ENCODE data around the gene CHCT1. TPM values are rescaled to one million over a fixed set of nuclear protein-coding genes. Genes with fewer than 3 reads are reported as not detected.

The CHCT1 gene
- polyA plus RNA-seq, 3 donors = 0.07 to 0.24 TPM; not detected in 1

- H3K27ac ChIP-seq (ENCODE audit: low read depth, low read length) = no peak overlapping the region
Measured at GRCh38 chr17:60473788-60474187, 51.5 kb downstream of the CHCT1 start.

Other genes with a start within 250 kb of the CHCT1 start
- 10 to 100 TPM in 2 of 3 donors, 1 to 10 TPM in 1; 6.3 to 20.9 (median 17.3) TPM for gene USP32, start 30.4 kb upstream of the CHCT1 start, polyA plus RNA-seq
- gene APPBP2, start 103.8 kb downstream of the CHCT1 start, polyA plus RNA-seq = 10 to 100 TPM in 2 of 3 donors, 1 to 10 TPM in 1; 4.6 to 12.6 (median 12.2) TPM
- gene PPM1D, start 177.7 kb downstream of the CHCT1 start, polyA plus RNA-seq = 1 to 10 TPM; 3.3 to 8.2 (median 7.0) TPM